NB4 (cell line): ENCODE measurements around the gene CDYL.

Source experiments
- DNase-seq: peaks from one replicate; pipeline ENCODE4 v3.0.0; 2010; ENCODE audit warnings: low read depth
- H3K4me3 ChIP-seq: one replicate; pipeline ENCODE4 v1.5.1; 2011; ENCODE audit warnings: mild to moderate bottlenecking, low read depth, low read length, moderate library complexity
- MAX ChIP-seq: IDR thresholded peaks from 2 replicates; pipeline ENCODE4 v1.6.1; 2011; ENCODE audit warnings: low read depth, low read length
- MYC ChIP-seq: IDR thresholded peaks from 2 replicates; pipeline ENCODE4 v1.6.1; 2011; ENCODE audit warnings: low read depth, low read length
- POLR2A ChIP-seq: IDR thresholded peaks from 2 replicates; pipeline ENCODE4 v1.6.1; 2011; ENCODE audit warnings: mild to moderate bottlenecking; ENCODE audit not compliant: insufficient read length; ENCODE audit errors: extremely low read depth
- TF ChIP-seq, protein P1 (sequence below): IDR thresholded peaks from one replicate; pipeline ENCODE4 v1.5.1; 2012; ENCODE audit warnings: low read depth, low read length

CDYL gene

GRCh38 chr6:4943716-4944115 is 167.5 kb downstream of the CDYL start:
- no peak for DNase-seq
- no peak overlapping the region for H3K4me3 ChIP-seq
- no peak for TF ChIP-seq POLR2A
- TF ChIP-seq, protein P1, sequence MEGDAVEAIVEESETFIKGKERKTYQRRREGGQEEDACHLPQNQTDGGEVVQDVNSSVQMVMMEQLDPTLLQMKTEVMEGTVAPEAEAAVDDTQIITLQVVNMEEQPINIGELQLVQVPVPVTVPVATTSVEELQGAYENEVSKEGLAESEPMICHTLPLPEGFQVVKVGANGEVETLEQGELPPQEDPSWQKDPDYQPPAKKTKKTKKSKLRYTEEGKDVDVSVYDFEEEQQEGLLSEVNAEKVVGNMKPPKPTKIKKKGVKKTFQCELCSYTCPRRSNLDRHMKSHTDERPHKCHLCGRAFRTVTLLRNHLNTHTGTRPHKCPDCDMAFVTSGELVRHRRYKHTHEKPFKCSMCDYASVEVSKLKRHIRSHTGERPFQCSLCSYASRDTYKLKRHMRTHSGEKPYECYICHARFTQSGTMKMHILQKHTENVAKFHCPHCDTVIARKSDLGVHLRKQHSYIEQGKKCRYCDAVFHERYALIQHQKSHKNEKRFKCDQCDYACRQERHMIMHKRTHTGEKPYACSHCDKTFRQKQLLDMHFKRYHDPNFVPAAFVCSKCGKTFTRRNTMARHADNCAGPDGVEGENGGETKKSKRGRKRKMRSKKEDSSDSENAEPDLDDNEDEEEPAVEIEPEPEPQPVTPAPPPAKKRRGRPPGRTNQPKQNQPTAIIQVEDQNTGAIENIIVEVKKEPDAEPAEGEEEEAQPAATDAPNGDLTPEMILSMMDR: no peak
- TF ChIP-seq MYC: no peak
- no peak for TF ChIP-seq MAX

DNA sequence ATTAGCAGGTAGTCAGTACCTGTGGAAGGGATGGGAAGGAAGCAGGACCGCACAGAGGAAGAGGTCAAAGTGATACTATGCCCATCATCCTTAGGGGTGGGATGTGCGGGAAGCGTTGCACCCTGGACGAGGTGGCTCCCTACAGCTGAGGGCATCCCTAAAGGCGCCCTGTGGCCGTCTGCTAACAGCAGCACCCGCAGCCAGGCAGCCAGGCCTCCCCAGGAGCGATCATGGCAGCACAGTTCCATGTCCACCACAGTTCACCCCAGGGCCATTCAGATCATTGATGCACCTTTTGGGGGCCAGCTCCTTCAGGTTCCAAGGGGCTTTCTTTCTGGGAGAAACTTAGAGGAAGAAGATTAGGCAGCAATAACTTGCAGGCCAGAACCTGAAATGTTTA is 168.1 kb downstream of the CDYL start:
- no peak for TF ChIP-seq MYC
- no peak for TF ChIP-seq POLR2A
- no peak for TF ChIP-seq MAX
- TF ChIP-seq, protein P1: no peak
- no peak for DNase-seq
- no peak overlapping the region for H3K4me3 ChIP-seq

- DNase-seq: no peak
- TF ChIP-seq, protein P1: no peak
- TF ChIP-seq MAX: no peak
- TF ChIP-seq MYC: no peak
- TF ChIP-seq POLR2A: no peak
- H3K4me3 ChIP-seq: no peak overlapping the region
Observed at GRCh38 chr6:4946521-4946920, 170.3 kb downstream of the CDYL start.

GRCh38 chr6:4947716-4948115 is 171.5 kb downstream of the CDYL start:
- H3K4me3 ChIP-seq: no peak overlapping the region
- TF ChIP-seq MYC (no peak), POLR2A (no peak), MAX (no peak)
- TF ChIP-seq, protein P1: no peak

DNA sequence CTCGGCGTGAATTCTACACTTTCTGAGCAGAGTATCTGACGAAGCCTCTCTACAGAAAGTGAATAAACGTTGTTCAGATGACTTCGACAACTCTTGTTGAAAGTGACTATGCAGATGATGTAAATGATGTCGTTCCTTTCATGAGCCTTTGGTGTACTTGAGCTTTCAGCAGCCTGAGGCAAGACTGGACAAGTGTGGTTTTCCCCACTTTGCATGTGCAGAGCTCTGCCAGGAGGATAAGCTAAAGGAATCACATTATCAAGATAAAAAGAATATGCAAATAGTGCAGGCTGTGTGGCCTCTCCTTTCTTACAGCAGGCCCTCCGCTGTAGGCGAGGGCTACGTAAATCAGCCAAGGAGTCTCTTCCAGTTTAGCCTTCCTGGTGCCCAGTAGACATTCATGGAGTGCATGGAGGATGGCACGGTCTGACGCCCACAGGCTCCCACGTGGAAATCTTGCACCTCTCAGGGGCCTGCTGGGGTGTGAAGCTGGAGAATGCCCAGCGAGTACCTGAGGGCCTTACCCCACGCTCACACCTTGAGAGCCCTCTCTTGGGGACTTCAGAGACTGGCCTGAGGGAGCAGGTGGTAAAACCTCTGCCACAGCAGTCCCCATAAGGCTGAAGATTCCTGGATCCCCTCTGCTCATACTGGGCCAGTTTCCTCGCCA is 172.7 kb downstream of the CDYL start:
- H3K4me3 ChIP-seq: no peak overlapping the region
- no peak for DNase-seq
- no peak for TF ChIP-seq POLR2A
- TF ChIP-seq, protein P1: no peak

More at GRCh38 chr6:4947716-4948115, 171.5 kb downstream of the CDYL start:
- DNase-seq: no peak

DNA sequence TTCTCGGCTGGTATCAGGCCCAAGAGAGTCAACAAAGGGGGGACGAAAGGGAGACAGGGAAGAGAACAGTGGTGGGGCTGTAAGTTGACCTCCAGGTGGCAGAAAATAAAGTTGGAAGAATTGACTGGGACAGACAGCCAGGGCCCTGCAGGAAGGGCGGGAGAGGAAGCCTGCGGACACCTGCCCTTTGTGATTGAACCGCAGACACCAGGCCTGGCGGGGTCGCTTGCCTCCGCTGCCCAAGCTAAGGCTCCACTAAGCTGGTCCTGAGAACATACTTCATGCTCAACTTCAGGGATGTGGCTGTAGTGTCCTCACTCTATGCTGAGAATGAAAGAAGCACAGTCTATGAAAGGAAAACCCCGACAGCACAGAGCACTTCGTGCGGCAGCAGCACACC is 173.9 kb downstream of the CDYL start:
- no peak for DNase-seq
- no peak overlapping the region for H3K4me3 ChIP-seq
- no peak for TF ChIP-seq POLR2A
- TF ChIP-seq MAX: no peak
- TF ChIP-seq, protein P1: no peak
- TF ChIP-seq MYC: no peak
